Stimulated activated CD8-positive, alpha-beta memory T cell treated with anti-CD3 and anti-CD28 coated beads, Interleukin-4, amount 100 ng/mL, for 4 hours (primary cell): Measurements from ENCODE around the gene MGA.
"Not testable (repeated sequence)": the region's sequence is repeated elsewhere in the genome, so short reads cannot be mapped to it uniquely, and the experiment has no call there.

Source experiments
- DNase-seq, 2 donors: peaks; one replicate each; pipeline ENCODE4 v3.0.0-alpha.2; 2020; ENCODE audit warnings: low read depth in 2 of 2, low spot score in 1 of 2

MGA gene

DNA sequence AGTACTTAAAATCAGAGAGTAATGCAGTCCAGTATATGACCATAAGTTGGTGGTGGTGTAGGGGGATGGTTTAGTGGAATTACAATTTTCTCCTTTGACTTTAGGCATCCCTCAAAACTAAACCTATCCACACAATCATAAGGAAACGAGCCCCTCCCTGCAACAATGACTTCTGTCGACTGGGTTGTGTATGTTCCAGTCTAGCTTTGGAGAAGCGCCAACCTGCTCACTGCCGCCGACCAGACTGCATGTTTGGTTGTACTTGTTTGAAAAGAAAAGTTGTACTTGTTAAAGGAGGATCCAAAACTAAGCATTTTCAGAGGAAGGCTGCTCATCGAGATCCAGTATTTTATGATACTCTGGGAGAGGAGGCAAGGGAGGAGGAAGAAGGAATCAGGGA, 52.8 kb downstream of the MGA start:
- DNase-seq: no peak

- no peak for DNase-seq
These were observed 54.1 kb downstream of the MGA start for GRCh38 chr15:41714291-41714690.

DNA sequence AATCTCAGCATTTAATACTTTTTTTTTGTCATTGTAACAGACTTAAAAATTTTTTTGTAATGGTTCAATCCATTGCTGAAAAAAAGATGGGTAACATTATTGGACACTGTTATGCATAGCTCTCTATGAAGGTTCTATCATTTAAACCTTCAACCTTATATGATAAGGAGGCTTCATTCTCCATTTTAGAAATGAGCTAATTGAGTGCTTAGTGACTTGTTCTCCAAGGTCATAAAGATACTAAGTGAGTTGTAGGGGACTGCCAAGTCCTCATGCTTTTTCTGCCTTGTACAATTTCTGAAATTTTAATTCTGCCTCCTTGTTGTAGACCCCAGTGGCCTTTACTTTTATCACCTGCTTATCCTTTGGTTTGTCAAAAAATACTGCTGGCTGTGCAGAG, 56.7 kb downstream of the MGA start:
- DNase-seq: no peak

DNA sequence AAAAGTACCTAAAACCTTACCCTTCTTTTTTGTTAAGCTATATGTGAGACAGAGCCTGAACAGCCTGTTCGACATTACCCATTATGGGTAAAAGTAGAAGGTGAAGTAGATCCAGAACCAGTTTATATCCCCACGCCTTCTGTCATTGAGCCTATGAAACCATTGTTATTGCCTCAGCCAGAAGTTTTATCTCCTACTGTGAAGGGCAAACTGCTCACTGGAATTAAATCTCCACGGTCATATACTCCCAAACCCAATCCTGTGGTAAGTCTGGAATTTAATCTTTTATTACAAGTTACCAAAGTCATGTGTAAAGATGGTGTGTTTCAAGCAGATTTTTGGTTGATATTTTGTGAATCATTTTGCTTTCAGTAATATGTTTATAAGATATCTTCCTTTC, 66.9 kb downstream of the MGA start:
- no peak for DNase-seq

- not testable (repeated sequence) for DNase-seq
These were observed 67.9 kb downstream of the MGA start for GRCh38 chr15:41728061-41728460.

GRCh38 chr15:41730543-41730942, 70.3 kb downstream of the MGA start:
- DNase-seq: no peak

- DNase-seq: no peak
These were observed 72.3 kb downstream of the MGA start for GRCh38 chr15:41732483-41732882.

DNA sequence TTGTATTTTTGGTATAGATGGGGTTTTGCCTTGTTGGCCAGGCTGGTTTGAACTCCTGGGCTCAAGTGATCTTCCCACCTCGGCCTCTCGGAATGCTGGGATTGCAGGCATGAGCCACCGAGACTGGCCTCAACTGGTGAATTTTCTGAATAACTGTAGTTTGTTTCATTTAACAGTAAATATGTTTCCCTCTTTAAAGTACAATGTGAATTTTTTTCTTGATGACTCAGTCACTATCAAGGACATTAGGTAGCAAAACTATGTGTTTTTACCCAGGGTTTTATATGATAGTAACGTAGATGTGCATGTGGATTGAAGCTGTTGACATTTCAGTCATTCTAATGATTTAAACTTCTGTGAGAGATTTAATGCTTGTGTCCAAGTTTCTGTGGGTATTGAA, 73.9 kb downstream of the MGA start:
- DNase-seq: no peak

GRCh38 chr15:41735046-41735445, 74.8 kb downstream of the MGA start:
- no peak for DNase-seq

GRCh38 chr15:41735492-41735891, 75.3 kb downstream of the MGA start:
- DNase-seq: not testable (repeated sequence)

DNA sequence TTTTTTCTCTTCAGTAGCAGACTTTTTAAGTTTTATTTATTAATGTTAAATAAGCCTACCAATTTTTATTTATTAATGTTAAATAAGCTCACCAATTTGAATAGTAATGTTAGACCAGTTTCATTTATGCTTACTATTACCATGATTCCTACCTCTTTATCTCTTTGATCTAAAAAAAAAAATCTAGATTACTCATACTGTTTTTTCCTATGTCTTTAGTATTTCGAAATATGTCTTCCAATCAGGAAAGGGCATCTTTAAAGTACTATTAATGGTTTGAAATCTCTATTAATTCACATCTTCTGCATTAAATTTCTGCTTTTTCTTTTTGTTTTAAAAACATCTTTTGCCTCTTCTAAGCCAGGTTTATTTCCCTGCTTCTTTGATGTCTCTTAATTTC, 86.6 kb downstream of the MGA start:
- DNase-seq: no peak

- no peak for DNase-seq
These were observed 96.0 kb downstream of the MGA start for GRCh38 chr15:41756198-41756597.

GRCh38 chr15:41772720-41773331, 112.6 kb downstream of the MGA start:
- no peak for DNase-seq

- DNase-seq: no peak
These were observed 113.1 kb downstream of the MGA start for GRCh38 chr15:41773332-41773728.

DNA sequence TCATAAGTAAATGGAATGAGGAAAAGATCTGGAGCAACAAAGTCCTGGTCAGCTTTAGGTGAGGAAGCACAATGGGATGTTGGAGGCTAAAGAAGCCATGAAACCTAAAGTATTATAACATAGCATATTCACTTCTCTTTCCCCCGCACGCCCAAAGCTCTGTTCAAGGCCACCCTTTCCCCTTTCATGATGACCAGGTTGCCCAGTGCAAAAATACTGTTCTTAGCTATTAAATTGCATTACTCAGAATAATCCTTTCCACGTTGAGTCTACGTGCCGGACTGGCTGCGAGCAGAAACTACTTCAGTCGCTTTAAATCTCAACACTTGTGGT, 113.5 kb downstream of the MGA start:
- no peak for DNase-seq

DNA sequence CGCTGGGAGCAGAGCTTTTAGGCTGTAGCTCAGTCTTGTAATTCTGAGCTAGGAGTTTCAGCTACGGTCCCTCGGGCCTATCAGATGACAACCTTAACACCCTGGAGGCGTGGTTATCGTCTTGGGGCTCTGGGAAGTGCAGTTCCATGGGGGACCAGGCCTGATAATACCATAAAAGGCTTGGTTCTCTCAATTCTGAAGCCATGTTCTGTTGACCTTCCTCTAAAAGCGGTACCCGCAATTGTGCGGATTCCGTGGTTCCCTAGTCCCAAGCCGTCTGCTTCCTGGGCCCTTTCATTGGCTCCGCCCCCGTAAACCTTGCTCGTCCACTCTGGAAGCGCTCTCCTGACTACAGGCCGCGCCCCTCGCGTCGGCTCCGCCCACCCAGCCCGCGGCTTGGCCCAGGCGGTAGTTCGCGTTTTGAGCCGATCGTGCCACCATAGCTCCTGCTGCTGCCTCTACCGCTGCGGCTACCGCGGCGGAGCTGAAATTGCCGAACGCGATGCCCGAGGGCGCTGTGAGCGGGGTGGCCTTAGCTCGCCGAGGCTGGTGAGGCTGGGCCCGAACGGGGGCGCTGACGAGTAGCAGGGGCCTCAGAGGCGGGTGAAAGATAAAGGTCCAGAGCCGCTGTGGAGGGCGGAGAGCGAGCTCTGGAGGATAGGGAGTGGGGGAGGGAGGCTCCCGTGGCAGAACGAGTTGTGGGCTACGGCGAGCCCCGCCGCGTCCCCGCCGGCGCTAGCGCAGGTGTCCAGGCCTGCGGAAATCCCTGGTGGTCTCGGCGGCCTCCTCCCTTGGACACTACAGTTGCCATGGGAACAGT, 114.1 kb downstream of the MGA start, which contains the start of gene MAPKBP1:
TSS of gene MAPKBP1 (plus strand) at position 423 of the 820 bp plus-strand sequence. CDS start 792 bp downstream, outside the sequence.
- DNase-seq: peak; percentile 86 to 93

- DNase-seq: no peak
These were observed 114.7 kb downstream of the MGA start for GRCh38 chr15:41774882-41775417.

DNA sequence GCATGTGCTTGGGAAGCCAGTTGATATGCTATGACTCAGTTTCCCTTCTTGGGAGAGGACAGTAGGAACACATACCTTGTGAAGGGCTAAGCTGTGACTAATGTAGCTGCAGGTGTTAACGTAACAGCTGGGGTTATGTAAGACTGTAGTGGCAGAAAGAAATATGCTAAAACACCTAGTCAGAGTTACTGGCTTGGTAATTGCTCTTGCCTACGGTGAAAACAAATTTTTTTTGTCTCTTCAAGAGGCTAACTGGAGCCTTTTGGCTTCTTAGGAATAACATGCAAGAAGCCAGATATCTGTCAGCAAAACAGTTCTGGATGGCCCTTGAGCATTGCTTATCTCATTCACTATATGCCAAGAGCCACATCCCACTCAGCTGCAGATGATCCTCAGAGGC, 115.4 kb downstream of the MGA start:
- no peak for DNase-seq

DNA sequence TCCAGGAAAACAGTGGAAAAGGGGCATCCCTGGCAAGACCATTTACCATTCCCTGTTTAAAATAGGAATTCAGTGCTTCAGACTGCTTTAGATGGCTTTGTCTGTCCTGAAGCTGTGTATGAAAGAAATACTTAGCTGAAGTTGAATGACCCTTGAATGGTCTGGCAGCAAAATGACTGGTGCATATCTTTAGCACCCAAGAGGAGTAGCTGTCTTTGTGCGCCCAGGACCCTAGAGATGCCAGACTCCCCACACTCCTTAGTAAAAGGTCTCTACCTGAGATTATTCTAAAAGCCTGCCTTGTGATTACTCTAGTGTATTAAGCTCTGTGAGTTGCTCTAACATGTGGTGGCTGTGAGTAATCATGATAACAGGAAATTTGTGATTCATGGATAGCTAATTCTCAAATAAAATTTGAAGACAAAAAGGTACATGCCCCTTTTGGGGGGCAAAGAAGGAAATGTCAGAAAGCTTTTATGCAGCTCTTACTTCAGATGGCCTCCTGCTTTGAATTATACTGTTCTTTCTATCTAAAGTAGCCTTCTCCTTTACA, 117.3 kb downstream of the MGA start:
- no peak for DNase-seq

GRCh38 chr15:41778521-41778920, 118.3 kb downstream of the MGA start:
- DNase-seq: no peak

GRCh38 chr15:41779662-41780157, 119.5 kb downstream of the MGA start:
- no peak for DNase-seq

- no peak for DNase-seq
These were observed 120.1 kb downstream of the MGA start for GRCh38 chr15:41780266-41780665.
